GM12872 (cell line): ENCODE data around the gene TMTC3.

Source experiments
- TF ChIP-seq, protein P1 (sequence below): IDR thresholded peaks from 3 replicates; pipeline ENCODE4 v1.5.1; 2011; ENCODE audit warnings: low read depth, mild to moderate bottlenecking, low read length, moderate library complexity; ENCODE audit not compliant: insufficient read depth

TMTC3 gene

DNA sequence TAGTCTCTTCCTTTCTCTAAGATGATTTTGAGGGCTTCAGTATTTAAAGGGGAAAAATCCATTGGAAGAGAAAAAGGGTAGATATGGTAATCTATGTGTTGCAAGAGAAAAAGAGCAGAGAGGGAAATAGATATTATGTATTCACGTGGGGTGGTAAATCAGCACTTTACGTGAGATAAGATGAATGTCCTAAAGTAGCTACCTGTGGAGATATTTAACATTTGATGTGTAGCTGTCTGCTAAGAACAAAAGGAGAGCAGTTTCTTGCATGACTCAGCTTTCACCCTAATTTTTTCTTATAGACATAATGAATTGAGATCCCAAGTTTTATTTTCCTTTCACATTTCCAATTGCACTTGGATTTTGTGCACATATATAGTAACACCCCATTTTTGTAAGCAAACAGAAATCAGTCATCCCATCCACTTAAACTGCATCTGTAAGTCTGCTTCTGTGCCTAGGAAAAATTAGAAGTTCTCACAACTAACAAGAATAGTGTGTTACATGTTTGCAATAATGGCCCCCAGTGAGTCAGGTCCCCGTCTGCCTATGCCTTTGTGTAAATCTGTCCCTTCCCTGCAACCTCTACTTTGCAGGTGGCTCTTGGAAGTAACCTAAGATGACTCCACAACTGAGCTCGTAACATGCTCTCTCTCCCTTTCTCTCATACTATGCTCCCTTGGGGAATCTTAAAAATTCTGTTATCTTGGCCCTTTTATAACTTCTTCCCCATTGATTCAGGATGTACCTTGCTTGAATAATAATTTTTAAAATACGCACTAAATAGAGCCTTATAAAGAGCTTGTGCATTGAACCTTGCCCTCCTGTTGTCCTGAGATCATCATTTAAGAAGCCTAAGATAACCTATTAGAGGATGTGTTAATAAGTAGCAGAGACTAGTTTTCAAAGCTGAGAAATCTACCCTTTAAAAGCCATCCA, 3.7 kb downstream of the TMTC3 start:
- TF ChIP-seq, protein P1, sequence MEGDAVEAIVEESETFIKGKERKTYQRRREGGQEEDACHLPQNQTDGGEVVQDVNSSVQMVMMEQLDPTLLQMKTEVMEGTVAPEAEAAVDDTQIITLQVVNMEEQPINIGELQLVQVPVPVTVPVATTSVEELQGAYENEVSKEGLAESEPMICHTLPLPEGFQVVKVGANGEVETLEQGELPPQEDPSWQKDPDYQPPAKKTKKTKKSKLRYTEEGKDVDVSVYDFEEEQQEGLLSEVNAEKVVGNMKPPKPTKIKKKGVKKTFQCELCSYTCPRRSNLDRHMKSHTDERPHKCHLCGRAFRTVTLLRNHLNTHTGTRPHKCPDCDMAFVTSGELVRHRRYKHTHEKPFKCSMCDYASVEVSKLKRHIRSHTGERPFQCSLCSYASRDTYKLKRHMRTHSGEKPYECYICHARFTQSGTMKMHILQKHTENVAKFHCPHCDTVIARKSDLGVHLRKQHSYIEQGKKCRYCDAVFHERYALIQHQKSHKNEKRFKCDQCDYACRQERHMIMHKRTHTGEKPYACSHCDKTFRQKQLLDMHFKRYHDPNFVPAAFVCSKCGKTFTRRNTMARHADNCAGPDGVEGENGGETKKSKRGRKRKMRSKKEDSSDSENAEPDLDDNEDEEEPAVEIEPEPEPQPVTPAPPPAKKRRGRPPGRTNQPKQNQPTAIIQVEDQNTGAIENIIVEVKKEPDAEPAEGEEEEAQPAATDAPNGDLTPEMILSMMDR: no peak

DNA sequence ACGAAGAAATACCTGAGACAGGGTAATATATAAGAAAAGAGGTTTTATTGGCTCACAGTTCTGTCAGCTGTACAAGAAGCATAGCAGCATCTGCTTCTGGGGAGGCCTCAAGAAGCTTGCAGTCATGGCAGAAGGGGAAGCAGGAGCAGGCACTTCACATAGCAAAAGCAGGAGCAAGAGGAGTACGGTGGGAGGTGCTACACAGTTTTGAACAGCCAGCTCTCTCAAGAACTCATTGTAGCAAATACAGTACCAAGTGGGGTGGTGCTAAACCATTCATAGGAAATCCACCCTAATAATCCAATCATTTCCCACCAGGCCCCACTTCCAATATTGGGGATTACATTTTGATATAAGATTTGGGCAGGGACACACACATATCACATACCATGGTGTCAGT, 8.0 kb downstream of the TMTC3 start:
- TF ChIP-seq, protein P1: no peak

DNA sequence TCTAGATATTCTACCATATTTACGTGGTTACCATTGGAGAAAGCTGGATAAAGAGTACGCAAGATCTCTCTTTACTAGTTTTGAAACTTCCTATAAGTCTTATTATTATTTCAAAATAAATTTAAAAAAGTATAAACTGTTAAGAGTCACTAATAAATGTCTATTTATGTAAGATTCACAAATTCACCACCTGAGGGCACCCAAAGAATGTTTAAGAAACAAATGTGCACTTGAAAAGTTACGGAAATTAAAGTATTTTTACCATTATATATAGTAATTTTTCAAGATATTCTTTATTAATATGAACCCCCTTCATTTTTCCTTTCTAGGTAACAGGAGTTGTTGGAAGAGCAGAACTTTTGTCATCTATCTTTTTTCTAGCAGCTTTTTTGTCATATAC, 11.9 kb downstream of the TMTC3 start:
- TF ChIP-seq, protein P1: no peak

DNA sequence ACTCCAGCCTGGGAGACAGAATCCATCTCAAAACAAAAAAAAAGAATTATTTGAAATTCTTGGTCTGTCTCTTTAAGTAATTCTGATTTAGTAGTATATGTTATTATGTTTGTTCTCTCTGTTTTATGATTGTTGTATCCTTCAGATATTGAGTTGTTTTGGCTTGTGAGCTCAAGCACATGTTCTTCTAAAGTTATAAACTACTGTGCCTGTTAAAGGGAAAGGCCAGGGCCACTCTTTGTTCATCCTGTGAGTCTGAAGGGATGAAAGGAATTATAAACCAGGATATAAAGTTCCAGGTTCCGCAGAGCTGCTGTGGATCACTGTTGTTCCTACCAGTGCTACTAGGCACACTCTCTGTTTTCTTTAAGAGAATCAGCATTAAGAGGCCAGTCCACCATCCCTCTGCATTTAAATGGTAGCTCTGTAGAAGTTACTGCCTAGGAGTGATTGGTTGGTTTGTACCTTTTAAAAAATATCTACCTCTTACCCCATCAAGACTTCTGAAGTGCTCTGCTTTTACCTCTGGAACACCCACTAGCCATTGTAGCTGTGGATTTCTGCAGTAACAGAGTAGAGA, 14.1 kb downstream of the TMTC3 start:
- TF ChIP-seq, protein P1: no peak

DNA sequence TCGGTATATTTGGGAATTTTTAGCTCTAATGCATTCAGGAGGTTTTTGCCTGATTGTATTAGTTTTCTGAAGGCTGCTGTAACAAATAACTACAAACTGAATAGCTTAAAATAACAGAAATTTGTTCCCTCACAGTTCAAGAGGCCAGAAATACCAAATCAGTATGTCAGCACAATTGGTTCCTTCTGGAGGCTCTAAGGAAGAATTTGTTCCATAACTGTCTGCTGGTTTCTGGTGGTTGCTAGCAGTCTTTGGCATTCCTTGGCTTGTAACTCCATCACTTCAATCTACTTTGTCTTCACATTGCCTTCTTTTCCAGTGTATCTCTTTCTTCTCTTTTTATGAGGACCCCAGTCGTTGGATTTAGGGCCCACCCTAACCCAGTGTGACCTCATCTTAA, 21.3 kb downstream of the TMTC3 start:
- TF ChIP-seq, protein P1: no peak

DNA sequence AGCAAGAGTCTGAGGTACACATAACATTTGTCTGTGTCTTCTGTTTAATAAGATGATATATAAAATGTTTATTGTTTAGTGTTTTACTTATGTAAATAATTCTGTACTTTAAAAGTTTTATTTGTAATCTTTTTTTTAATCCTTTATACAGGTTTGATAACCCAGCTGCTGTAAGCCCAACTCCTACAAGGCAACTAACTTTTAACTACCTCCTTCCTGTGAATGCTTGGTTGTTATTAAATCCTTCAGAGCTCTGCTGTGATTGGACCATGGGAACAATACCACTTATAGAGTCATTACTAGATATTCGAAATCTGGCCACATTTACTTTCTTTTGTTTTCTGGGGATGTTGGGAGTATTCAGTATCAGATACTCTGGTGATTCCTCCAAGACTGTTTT, 24.1 kb downstream of the TMTC3 start:
- TF ChIP-seq, protein P1: no peak

DNA sequence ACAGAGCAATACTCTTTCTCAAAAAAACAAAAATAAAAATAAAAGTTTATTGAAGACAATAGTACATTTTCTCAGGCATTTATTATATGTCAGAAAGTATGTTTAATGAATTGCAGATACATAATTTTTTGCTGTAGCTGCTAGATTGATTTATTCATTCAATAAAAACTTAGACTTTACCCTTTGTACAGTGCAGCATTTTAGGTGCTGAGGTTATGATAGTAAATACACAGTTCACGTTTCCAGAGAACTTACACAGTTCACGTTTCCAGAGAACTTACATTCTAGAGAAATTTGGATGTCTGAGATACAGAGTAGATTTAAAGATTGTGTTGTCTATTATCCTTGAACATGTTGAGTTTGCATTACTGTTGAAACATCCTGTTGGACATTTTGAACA, 25.3 kb downstream of the TMTC3 start:
- TF ChIP-seq, protein P1: no peak
